Measurements from ENCODE around the gene KLHDC4.
"Not testable (repeated sequence)": the region's sequence is repeated elsewhere in the genome, so short reads cannot be mapped to it uniquely, and the experiment has no call there.

KLHDC4 gene

DNA sequence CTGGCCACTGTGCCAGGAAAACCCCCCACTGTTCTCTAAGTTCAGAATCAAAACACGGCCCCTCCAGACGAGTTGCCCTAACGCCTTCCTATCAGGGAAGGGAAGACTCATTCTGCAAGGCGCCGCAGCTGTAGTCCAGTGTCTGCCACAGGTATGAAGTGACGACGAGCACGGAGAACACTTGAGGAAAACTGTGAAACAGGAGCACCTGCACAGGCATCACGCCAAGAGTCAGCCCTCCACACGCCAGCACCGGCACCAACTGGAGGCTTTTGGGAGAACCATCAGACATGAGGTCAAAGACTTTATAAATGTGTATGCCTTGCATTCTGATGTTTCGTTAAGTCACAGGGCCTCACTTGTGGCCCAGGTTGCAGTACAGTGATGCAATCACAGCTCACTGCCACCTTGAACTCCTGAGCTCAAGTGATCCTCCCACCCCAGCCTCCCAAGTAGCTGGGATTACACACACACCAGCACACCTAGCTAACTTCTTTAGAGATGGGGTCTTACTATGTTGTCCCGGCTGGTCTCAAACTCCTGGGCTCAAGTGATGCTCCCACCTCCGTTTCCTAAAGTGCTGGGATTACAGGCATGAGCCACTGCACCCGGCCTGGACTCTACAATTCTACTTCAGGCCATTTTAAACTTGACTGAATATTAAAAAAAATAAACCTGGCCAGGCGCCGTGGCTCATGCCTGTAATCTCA is 22.9 kb downstream of the KLHDC4 start:
- no peak for DNase-seq (ENCODE audit: low read depth)

GRCh38 chr16:87741700-87742415 is 23.9 kb downstream of the KLHDC4 start:
- no peak for DNase-seq (ENCODE audit: low read depth)

DNA sequence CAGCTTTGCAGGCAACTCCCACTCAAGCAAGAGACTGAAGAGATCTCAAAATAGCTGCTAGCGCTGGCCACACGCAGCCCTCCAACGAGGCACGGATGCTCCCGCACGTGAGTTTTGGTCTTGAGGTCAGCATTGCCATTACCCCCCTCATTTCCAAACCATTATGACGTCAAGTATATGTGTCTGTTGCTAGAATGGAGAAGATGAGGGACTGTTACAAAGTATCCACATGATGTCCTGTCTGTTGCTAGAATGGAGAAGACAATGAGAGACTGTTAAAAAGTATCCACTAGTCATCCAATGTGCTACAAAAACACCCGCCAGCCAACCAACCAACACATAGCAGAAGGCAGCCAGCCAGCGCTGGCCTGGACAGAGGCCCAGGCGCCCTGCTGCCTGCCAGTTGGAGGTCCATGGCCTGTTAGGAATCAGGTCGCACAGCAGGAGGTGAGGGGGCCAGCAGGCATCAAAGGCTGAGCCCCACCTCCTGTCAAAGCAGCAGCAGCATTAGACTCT is 24.8 kb downstream of the KLHDC4 start:
- no peak for DNase-seq (ENCODE audit: low read depth)

GRCh38 chr16:87740441-87740840 is 25.3 kb downstream of the KLHDC4 start:
- no peak for DNase-seq (ENCODE audit: low read depth)

DNA sequence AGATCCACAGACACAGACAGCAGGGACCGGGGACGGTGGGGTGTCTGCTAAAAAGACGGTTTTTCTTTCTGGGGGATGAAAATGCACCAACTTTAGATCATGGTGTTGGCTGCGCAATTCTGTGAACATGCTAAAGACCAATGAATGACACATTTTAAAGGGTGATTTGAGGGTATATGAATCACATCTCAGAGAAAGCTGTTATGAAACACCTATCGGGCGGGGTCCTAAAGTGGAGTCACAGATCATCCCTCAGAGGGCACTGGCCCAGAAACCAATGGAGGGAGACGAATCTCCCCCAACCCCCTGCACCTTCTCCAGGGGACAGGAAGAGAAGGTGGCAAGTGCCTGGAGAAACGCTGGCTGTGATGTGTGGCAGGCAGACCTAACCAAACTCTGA is 26.0 kb downstream of the KLHDC4 start:
- no peak for DNase-seq (ENCODE audit: low read depth)

DNA sequence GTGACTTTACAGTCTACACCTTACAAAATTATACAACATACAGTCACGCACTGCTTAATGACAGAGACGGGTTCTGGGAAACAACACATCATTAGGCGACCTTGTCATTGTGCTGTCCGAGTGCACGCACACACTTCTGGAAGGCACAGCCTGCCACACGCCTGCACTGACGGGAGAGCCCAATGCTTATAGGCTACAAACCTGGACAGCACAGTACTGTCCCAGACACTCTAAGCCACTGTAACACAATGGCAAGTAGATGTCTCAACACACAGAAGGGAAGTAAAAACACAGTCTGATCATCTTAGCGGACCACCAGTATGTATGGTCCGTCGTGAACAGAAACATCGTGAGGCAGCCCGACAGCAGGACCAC is 29.8 kb downstream of the KLHDC4 start:
- DNase-seq (ENCODE audit: low read depth): no peak

GRCh38 chr16:87735270-87736007 is 30.3 kb downstream of the KLHDC4 start:
- DNase-seq (ENCODE audit: low read depth): no peak

GRCh38 chr16:87734644-87735043 is 31.1 kb downstream of the KLHDC4 start:
- DNase-seq (ENCODE audit: low read depth): no peak

GRCh38 chr16:87733190-87733589 is 32.6 kb downstream of the KLHDC4 start:
- DNase-seq (ENCODE audit: low read depth): no peak

DNA sequence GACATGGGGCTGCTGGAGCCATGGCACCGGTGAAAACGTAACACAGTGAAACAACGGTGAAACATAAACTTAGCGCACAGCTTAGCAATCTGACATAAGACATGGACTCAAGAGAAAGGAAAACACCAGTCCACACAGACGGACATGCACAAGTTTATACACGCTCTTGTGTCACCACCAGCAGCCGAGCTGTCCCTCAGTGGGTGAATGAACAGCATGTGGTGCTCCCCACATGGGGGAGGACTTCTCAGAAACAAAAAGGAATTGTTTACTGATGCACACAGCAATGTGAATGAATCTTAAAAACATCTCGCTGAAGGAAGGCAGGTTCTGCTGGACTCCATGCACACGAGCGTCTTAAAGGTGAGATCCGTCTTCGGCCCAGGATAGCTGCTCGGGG is 34.2 kb downstream of the KLHDC4 start:
- DNase-seq (ENCODE audit: low read depth): no peak

GRCh38 chr16:87729266-87729954 is 36.4 kb downstream of the KLHDC4 start:
- DNase-seq (ENCODE audit: low read depth): no peak

- DNase-seq (ENCODE audit: low read depth): no peak
These were observed 37.8 kb downstream of the KLHDC4 start for GRCh38 chr16:87728026-87728425.

GRCh38 chr16:87727346-87727745 is 38.4 kb downstream of the KLHDC4 start:
- no peak for DNase-seq (ENCODE audit: low read depth)

- DNase-seq (ENCODE audit: low read depth): not testable (repeated sequence)
These were observed 39.2 kb downstream of the KLHDC4 start for GRCh38 chr16:87726577-87726976.

DNA sequence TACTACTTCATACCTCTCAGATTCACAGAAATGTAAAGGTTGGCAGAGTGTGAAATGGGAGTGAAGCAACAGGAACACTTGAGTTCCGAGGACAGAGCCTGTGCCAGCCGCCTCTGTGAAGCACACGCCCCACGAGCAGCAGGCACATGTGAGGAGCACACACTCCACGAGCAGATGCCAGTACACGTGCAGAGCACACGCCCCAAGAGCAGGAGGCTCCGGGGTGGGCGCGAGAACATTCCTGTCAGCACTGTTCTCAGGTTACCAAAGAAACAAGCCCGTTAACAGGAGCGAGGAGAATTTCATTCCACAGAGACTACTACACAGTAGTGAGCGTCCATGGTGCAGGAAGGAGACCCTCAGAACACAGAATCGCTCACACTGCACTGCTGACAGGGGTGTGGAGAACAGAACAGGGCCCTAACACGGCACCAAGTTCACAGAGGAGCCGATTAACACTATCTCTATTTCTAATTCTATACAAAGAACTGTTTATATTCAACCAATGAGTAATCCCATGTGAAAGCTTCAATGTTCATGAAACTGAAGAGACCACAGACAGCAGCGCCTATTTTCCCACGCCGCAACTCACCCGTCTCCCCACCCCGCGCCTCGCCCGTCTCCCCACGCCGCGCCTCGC is 40.1 kb downstream of the KLHDC4 start:
- no peak for DNase-seq (ENCODE audit: low read depth)

DNA sequence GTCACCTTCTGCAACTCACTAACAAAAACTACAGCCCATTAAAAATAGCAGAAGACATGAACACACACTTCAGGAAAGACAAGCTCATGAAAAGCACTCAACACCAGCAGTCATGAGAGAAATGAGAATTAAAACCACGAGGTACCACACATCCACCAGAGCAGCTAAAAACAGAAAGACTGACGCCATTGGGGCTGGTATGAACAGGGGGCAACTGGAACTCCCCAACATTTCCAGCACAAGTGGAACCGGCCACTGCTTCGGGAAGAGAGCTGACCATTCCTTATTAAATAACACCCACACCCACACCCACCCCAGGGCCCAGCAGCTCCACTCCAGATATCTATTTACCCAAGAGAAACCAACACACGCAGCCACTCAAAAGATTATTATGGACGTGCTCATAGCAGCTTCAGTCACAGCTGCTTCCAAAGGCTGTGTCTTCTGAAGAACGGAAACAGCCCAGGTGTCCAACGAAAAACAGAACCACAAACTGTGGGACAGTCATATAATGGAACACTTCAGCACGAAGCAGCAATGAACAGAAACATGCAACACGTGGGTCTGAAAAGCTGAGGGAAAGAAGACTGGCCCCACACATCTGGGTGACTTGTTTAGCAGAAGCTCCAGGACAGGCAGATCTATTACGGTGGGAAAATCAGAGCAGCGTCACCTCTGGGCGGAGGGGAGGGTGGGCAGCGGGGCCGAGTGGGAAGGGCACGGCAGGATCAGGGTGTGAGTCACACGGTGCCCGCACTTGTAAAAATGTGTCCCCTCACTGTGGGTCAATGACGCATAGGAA is 41.1 kb downstream of the KLHDC4 start:
- DNase-seq (ENCODE audit: low read depth): no peak

DNA sequence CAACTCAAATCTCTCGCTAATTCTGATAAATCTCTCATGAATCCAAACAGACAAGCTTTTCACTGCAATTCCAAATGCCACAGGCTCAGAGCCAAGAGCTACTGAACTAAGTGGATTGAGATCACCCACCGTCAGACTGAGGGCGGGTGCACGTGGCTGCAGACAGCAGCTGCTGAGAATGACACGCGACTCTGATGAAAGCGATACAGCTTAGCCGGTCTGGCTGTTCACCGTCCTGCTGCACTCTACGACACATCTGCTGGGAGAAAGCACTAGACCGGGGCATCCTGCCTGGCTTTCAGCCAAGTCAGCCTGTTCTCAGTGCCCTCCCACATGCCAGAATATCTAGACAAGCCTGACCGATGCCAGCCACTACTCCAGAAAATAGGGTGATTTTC is 42.6 kb downstream of the KLHDC4 start:
- DNase-seq (ENCODE audit: low read depth): no peak

GRCh38 chr16:87722590-87723225 is 43.1 kb downstream of the KLHDC4 start:
- no peak for DNase-seq (ENCODE audit: low read depth)

DNA sequence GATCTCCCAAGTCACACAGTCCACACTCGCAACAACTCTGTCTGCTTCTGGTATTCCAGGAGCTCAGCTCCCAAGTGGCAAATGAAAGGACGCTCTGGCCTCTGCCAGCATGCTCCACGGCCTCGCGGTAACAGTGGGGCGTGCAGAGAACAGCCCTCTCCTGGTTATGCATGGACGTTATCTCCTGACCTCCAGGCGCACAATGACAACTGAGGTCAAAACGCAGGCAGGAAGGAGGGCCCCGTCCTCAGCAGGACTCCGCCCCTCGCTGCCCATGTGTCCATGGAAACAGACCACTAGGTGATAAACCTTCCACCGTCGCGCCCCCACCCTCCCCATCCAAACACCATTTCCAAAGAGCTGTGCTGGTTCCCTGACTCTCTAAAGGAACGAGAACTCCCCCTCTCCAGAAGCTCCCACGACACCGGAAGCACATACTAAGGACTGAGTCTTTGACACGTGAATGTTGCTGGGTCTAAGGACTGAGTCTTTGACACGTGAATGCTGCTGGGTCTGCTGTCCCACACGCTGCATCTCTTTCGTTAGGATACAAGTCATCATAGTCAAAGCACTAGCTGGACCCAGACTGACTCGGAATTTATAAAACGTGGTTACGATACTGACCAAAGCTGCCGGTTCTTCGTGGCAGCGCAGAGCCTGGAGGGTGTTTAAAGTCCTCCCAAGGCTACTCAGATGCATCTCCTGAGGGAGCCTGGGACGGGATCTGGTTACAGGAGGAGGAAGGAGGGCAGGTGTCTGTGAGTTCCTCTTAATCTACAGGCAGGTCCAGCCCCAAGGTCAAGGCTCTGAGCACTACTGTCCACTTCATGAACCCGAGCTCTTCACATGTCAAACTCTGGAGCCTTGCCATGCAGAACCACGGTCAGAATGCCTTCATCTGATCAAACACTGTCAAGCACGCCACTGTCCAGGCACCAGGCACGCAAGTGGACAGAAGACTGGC is 43.9 kb downstream of the KLHDC4 start:
- DNase-seq (ENCODE audit: low read depth): no peak

Measured in stimulated activated CD8-positive, alpha-beta memory T cell treated with anti-CD3 and anti-CD28 coated beads, Interleukin-15, amount 100 ng/mL, for 24 hours (primary cell).